ENCODE data around the gene PDP2.

The PDP2 gene

GRCh38 chr16:66899945-66900710 is 19.8 kb downstream of the PDP2 start:
- Histone ChIP-seq H3K9ac (ENCODE audit: low read depth, low read length) (no peak overlapping the region), H3K4me2 (ENCODE audit: low read length) (peak overlapping the region; percentile 39), H3K4me3 (ENCODE audit: low read length) (no peak overlapping the region), H3K36me3 (ENCODE audit: insufficient read depth, low read length) (no peaks in the 10 kb centered on the region), H3K27me3 (ENCODE audit: control insufficient read depth, insufficient read depth, low read length) (no peaks in the 10 kb centered on the region), H3K9me3 (replicated peaks; ENCODE audit: low read length) (no peaks in the 10 kb centered on the region), H3K4me1 (ENCODE audit: control insufficient read depth, insufficient read depth, low read length) (peaks cover 13% of the 10 kb centered on the region)

- no peak overlapping the region for H3K4me3 ChIP-seq (ENCODE audit: low read length)
Measured at GRCh38 chr16:66900721-66901441, 20.6 kb downstream of the PDP2 start.

GRCh38 chr16:66901626-66902025 is 21.3 kb downstream of the PDP2 start:
- Histone ChIP-seq H3K4me2 (ENCODE audit: low read length) (no peak overlapping the region), H3K9ac (ENCODE audit: low read depth, low read length) (no peak overlapping the region), H3K4me3 (ENCODE audit: low read length) (no peak overlapping the region), H3K36me3 (ENCODE audit: insufficient read depth, low read length) (no peaks in the 10 kb centered on the region), H3K27me3 (ENCODE audit: control insufficient read depth, insufficient read depth, low read length) (peaks cover 5% of the 10 kb centered on the region), H3K4me1 (ENCODE audit: control insufficient read depth, insufficient read depth, low read length) (peaks cover 13% of the 10 kb centered on the region), H3K9me3 (replicated peaks; ENCODE audit: low read length) (no peaks in the 10 kb centered on the region)

More at GRCh38 chr16:66900721-66901441, 20.6 kb downstream of the PDP2 start:
- no peak overlapping the region for H3K9ac ChIP-seq (ENCODE audit: low read depth, low read length)
- no peaks in the 10 kb centered on the region for H3K27me3 ChIP-seq (ENCODE audit: control insufficient read depth, insufficient read depth, low read length)
- H3K9me3 ChIP-seq (replicated peaks; ENCODE audit: low read length): no peaks in the 10 kb centered on the region
- H3K4me1 ChIP-seq (ENCODE audit: control insufficient read depth, insufficient read depth, low read length): peaks cover 13% of the 10 kb centered on the region
- no peaks in the 10 kb centered on the region for H3K36me3 ChIP-seq (ENCODE audit: insufficient read depth, low read length)
- no peak overlapping the region for H3K4me2 ChIP-seq (ENCODE audit: low read length)

- Histone ChIP-seq H3K4me2 (ENCODE audit: low read length) (no peak overlapping the region), H3K9ac (ENCODE audit: low read depth, low read length) (no peak overlapping the region)
Measured at GRCh38 chr16:66902648-66903543, 22.6 kb downstream of the PDP2 start.

GRCh38 chr16:66903544-66904427 is 23.5 kb downstream of the PDP2 start:
- Histone ChIP-seq H3K9me3 (replicated peaks; ENCODE audit: low read length) (no peaks in the 10 kb centered on the region), H3K36me3 (ENCODE audit: insufficient read depth, low read length) (no peaks in the 10 kb centered on the region), H3K27me3 (ENCODE audit: control insufficient read depth, insufficient read depth, low read length) (peaks cover 18% of the 10 kb centered on the region), H3K4me2 (ENCODE audit: low read length) (no peak overlapping the region), H3K4me1 (ENCODE audit: control insufficient read depth, insufficient read depth, low read length) (peaks cover 13% of the 10 kb centered on the region), H3K9ac (ENCODE audit: low read depth, low read length) (no peak overlapping the region), H3K4me3 (ENCODE audit: low read length) (no peak overlapping the region)

More at GRCh38 chr16:66902648-66903543, 22.6 kb downstream of the PDP2 start:
- no peaks in the 10 kb centered on the region for H3K9me3 ChIP-seq (replicated peaks; ENCODE audit: low read length)
- peaks cover 15% of the 10 kb centered on the region for H3K27me3 ChIP-seq (ENCODE audit: control insufficient read depth, insufficient read depth, low read length)
- peaks cover 13% of the 10 kb centered on the region for H3K4me1 ChIP-seq (ENCODE audit: control insufficient read depth, insufficient read depth, low read length)
- H3K4me3 ChIP-seq (ENCODE audit: low read length): no peak overlapping the region
- H3K36me3 ChIP-seq (ENCODE audit: insufficient read depth, low read length): no peaks in the 10 kb centered on the region

- Histone ChIP-seq H3K36me3 (ENCODE audit: insufficient read depth, low read length) (no peaks in the 10 kb centered on the region), H3K9me3 (replicated peaks; ENCODE audit: low read length) (no peaks in the 10 kb centered on the region), H3K9ac (ENCODE audit: low read depth, low read length) (no peak overlapping the region), H3K4me2 (ENCODE audit: low read length) (no peak overlapping the region), H3K4me1 (ENCODE audit: control insufficient read depth, insufficient read depth, low read length) (peaks cover 11% of the 10 kb centered on the region), H3K4me3 (ENCODE audit: low read length) (no peak overlapping the region), H3K27me3 (ENCODE audit: control insufficient read depth, insufficient read depth, low read length) (peaks cover 19% of the 10 kb centered on the region)
Measured at GRCh38 chr16:66904428-66904845, 24.1 kb downstream of the PDP2 start.

GRCh38 chr16:66904846-66905632 is 24.7 kb downstream of the PDP2 start:
- H3K27me3 ChIP-seq (ENCODE audit: control insufficient read depth, insufficient read depth, low read length): peaks cover 19% of the 10 kb centered on the region
- H3K36me3 ChIP-seq (ENCODE audit: insufficient read depth, low read length): no peaks in the 10 kb centered on the region
- no peak overlapping the region for H3K9ac ChIP-seq (ENCODE audit: low read depth, low read length)
- no peaks in the 10 kb centered on the region for H3K9me3 ChIP-seq (replicated peaks; ENCODE audit: low read length)
- H3K4me1 ChIP-seq (ENCODE audit: control insufficient read depth, insufficient read depth, low read length): peaks cover 5% of the 10 kb centered on the region
- no peak overlapping the region for H3K4me2 ChIP-seq (ENCODE audit: low read length)
- no peak overlapping the region for H3K4me3 ChIP-seq (ENCODE audit: low read length)

- H3K27me3 ChIP-seq (ENCODE audit: control insufficient read depth, insufficient read depth, low read length): peaks cover 19% of the 10 kb centered on the region
- H3K4me1 ChIP-seq (ENCODE audit: control insufficient read depth, insufficient read depth, low read length): no peaks in the 10 kb centered on the region
- no peaks in the 10 kb centered on the region for H3K9me3 ChIP-seq (replicated peaks; ENCODE audit: low read length)
- H3K4me3 ChIP-seq (ENCODE audit: low read length): no peak overlapping the region
- no peak overlapping the region for H3K9ac ChIP-seq (ENCODE audit: low read depth, low read length)
- H3K36me3 ChIP-seq (ENCODE audit: insufficient read depth, low read length): no peaks in the 10 kb centered on the region
- no peak overlapping the region for H3K4me2 ChIP-seq (ENCODE audit: low read length)
Measured at GRCh38 chr16:66905633-66906539, 25.6 kb downstream of the PDP2 start.

- H3K9ac ChIP-seq (ENCODE audit: low read depth, low read length): no peak overlapping the region
- H3K9me3 ChIP-seq (replicated peaks; ENCODE audit: low read length): no peaks in the 10 kb centered on the region
- no peak overlapping the region for H3K4me2 ChIP-seq (ENCODE audit: low read length)
- H3K4me1 ChIP-seq (ENCODE audit: control insufficient read depth, insufficient read depth, low read length): no peaks in the 10 kb centered on the region
- H3K36me3 ChIP-seq (ENCODE audit: insufficient read depth, low read length): no peaks in the 10 kb centered on the region
- H3K4me3 ChIP-seq (ENCODE audit: low read length): no peak overlapping the region
- H3K27me3 ChIP-seq (ENCODE audit: control insufficient read depth, insufficient read depth, low read length): peaks cover 19% of the 10 kb centered on the region
Measured at GRCh38 chr16:66906916-66907836, 26.9 kb downstream of the PDP2 start.
